ENCODE measurements around the gene TMEM101. TPM values are rescaled to one million over a fixed set of nuclear protein-coding genes. Genes with fewer than 3 reads are reported as not detected.

The TMEM101 gene
- total and polyA plus RNA-seq, 2 donors (not counting 1 experiment from before 2014, with no cell fraction given): 16.3 to 25.3 TPM

DNA sequence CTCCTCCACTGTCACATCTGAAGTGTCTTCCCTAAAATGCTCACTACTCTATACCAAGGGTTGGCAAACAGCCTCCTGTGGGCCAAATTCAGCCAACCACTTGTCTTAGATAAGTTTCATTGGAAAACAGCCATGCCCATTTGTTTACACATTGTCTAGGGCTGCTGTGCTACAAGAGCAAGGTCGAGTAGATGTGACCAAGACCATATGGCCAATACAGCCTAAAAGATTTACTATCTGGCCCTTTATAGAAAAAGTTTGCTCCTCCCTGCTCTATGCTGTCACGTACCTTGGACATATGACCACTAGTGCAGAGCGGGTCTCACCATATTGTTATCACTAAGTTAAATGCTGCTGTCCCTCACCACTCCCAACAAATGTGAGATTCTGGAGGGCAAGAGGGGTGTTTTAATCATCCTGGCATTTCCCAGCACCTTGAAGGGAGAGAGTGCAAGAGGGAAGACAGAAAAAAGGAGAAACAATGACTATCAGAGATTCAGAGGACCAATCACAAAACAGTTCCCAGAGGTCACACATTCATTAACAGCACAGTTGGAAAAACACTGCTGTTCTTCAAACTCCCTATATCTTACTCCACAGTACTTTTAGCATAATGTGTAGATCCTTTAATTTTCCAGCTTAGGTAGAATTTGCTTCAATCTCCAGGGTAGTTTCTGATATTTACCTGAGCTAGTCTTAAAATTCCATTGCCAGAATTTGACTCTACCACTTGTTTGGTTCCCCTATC lies 38.5 kb upstream of the TMEM101 start:
- Histone ChIP-seq H3K9ac (ENCODE audit: low read length) (no peak overlapping the region), H3K4me2 (replicated peaks; ENCODE audit: low read depth, low read length, poor library complexity, severe bottlenecking) (no peak overlapping the region), H3K36me3 (replicated peaks in 1 of 2; ENCODE audit: control extremely low read depth in 1 of 2, control insufficient read depth in 1 of 2, extremely low read depth in 1 of 2, insufficient read depth in 2 of 2, low read length in 1 of 2) (peaks cover 6 to 56% of the 10 kb centered on the region in 2 experiments), H3K79me2 (ENCODE audit: control insufficient read depth, insufficient read depth, low read length) (peaks cover 78% of the 10 kb centered on the region), H3K27me3 (replicated peaks in 1 of 4; ENCODE audit: control extremely low read depth in 1 of 4, control insufficient read depth in 3 of 4, insufficient read depth in 4 of 4, low read length in 3 of 4) (no peaks in the 10 kb centered on the region), H4K20me1 (ENCODE audit: control insufficient read depth, insufficient read depth, low read length, poor library complexity, severe bottlenecking) (peaks cover 46% of the 10 kb centered on the region), H3K9me3 (ENCODE audit: control extremely low read depth in 1 of 3, control insufficient read depth in 2 of 3, insufficient read depth in 1 of 3, low read length in 2 of 3) (no peaks in the 10 kb centered on the region), H2AFZ (ENCODE audit: insufficient read depth, low read depth, low read length, poor library complexity, severe bottlenecking) (no peak overlapping the region), H3K4me1 (ENCODE audit: control insufficient read depth in 2 of 2, insufficient read depth in 2 of 2, low read length in 2 of 2) (no peaks in the 10 kb centered on the region), H3K27ac (ENCODE audit: low read length in 2 of 2) (no peak overlapping the region), H3K4me3 (ENCODE audit: control extremely low read depth in 1 of 5, extremely low read depth in 1 of 5, insufficient read depth in 1 of 5, low read depth in 2 of 5, low read length in 4 of 5) (no peak overlapping the region)
- no peak for TF ChIP-seq EZH2 (IDR thresholded peaks at IDR 0.05; ENCODE audit: borderline replicate concordance, insufficient read depth, low read depth, low read length, poor library complexity, severe bottlenecking)
- TF ChIP-seq, protein P1, sequence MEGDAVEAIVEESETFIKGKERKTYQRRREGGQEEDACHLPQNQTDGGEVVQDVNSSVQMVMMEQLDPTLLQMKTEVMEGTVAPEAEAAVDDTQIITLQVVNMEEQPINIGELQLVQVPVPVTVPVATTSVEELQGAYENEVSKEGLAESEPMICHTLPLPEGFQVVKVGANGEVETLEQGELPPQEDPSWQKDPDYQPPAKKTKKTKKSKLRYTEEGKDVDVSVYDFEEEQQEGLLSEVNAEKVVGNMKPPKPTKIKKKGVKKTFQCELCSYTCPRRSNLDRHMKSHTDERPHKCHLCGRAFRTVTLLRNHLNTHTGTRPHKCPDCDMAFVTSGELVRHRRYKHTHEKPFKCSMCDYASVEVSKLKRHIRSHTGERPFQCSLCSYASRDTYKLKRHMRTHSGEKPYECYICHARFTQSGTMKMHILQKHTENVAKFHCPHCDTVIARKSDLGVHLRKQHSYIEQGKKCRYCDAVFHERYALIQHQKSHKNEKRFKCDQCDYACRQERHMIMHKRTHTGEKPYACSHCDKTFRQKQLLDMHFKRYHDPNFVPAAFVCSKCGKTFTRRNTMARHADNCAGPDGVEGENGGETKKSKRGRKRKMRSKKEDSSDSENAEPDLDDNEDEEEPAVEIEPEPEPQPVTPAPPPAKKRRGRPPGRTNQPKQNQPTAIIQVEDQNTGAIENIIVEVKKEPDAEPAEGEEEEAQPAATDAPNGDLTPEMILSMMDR (IDR thresholded peaks at IDR 0.05): no peak
- intact Hi-C loops (cut with micrococcal nuclease): no loop called here
- ChIA-PET CTCF (no interaction called here), POLR2A (no interaction called here)
- no peak for ATAC-seq (ENCODE audit: low read depth)
- Mint-ChIP-seq H3K4me1 (peaks cover 11% of the 10 kb centered on the region), H3K9me3 (ENCODE audit: insufficient read depth) (no peaks in the 10 kb centered on the region), H3K27ac (no peak overlapping the region), H3K27me3 (no peaks in the 10 kb centered on the region), H3K4me3 (no peak overlapping the region)
- WGBS (ENCODE audit: insufficient coverage): 70% methylated on average over 2 of the region's 3 CpGs
- no peak for DNase-seq

GRCh38 chr17:44049294-44050060 lies 34.7 kb upstream of the TMEM101 start:
- H3K27me3 Mint-ChIP-seq: no peaks in the 10 kb centered on the region
- Histone ChIP-seq H3K4me1 (ENCODE audit: control insufficient read depth in 2 of 2, insufficient read depth in 2 of 2, low read length in 2 of 2) (no peaks in the 10 kb centered on the region), H3K9ac (ENCODE audit: low read length) (no peak overlapping the region), H3K4me2 (replicated peaks; ENCODE audit: low read depth, low read length, poor library complexity, severe bottlenecking) (no peak overlapping the region), H3K9me3 (ENCODE audit: control extremely low read depth in 1 of 3, control insufficient read depth in 2 of 3, insufficient read depth in 1 of 3, low read length in 2 of 3) (peaks cover 0 to 6% (median 0%) of the 10 kb centered on the region in 3 donors), H3K27ac (ENCODE audit: low read length in 2 of 2) (no peak overlapping the region), H2AFZ (ENCODE audit: insufficient read depth, low read depth, low read length, poor library complexity, severe bottlenecking) (no peak overlapping the region), H3K4me3 (ENCODE audit: control extremely low read depth in 1 of 5, extremely low read depth in 1 of 5, insufficient read depth in 1 of 5, low read depth in 2 of 5, low read length in 4 of 5) (no peak overlapping the region), H3K27me3 (replicated peaks in 1 of 4; ENCODE audit: control extremely low read depth in 1 of 4, control insufficient read depth in 3 of 4, insufficient read depth in 4 of 4, low read length in 3 of 4) (no peaks in the 10 kb centered on the region), H4K20me1 (ENCODE audit: control insufficient read depth, insufficient read depth, low read length, poor library complexity, severe bottlenecking) (peaks cover 32% of the 10 kb centered on the region), H3K79me2 (ENCODE audit: control insufficient read depth, insufficient read depth, low read length) (peaks cover 54% of the 10 kb centered on the region), H3K36me3 (replicated peaks in 1 of 2; ENCODE audit: control extremely low read depth in 1 of 2, control insufficient read depth in 1 of 2, extremely low read depth in 1 of 2, insufficient read depth in 2 of 2, low read length in 1 of 2) (peaks cover 3 to 52% of the 10 kb centered on the region in 2 experiments)
- no peak overlapping the region for H3K27ac Mint-ChIP-seq
- H3K9me3 Mint-ChIP-seq (ENCODE audit: insufficient read depth): no peaks in the 10 kb centered on the region
- intact Hi-C loops (cut with micrococcal nuclease): no loop called here
- 100% methylated on average over 5 of the region's 9 CpGs for WGBS (ENCODE audit: insufficient coverage)
- CTCF ChIA-PET: interaction anchor here (0.7 kb wide), 1 partner anchor 339 kb away, joined by 3 read pairs; no protein-coding TSS in a partner anchor
- peaks cover 8% of the 10 kb centered on the region for H3K4me1 Mint-ChIP-seq
- H3K4me3 Mint-ChIP-seq: no peak overlapping the region
- DNase-seq (no peak), ATAC-seq (ENCODE audit: low read depth) (no peak)
- POLR2A ChIA-PET: no interaction called here
- TF ChIP-seq, protein P1 (IDR thresholded peaks at IDR 0.05): no peak
- no peak for TF ChIP-seq EZH2 (IDR thresholded peaks at IDR 0.05; ENCODE audit: borderline replicate concordance, insufficient read depth, low read depth, low read length, poor library complexity, severe bottlenecking)

Data from B cell (primary cell).